NCI-H510A treated with DMSO at 0.1 percent for 48 hours (cell line): ENCODE measurements around the gene AWAT2.
"Not testable (repeated sequence)": the region's sequence is repeated elsewhere in the genome, so short reads cannot be mapped to it uniquely, and the experiment has no call there.

Experiments used
- DNase-seq: peaks from one replicate; lab custom pipeline; 2025; lab: John Stamatoyannopoulos, UW

Gene AWAT2

GRCh38 chrX:70001269-70001668 lies 48.5 kb downstream of the AWAT2 start:
- no peak for DNase-seq

- DNase-seq: not testable (repeated sequence)
Measured at GRCh38 chrX:69998299-69998698, 51.4 kb downstream of the AWAT2 start.

GRCh38 chrX:69996113-69996468 lies 53.6 kb downstream of the AWAT2 start:
- no peak for DNase-seq

- no peak for DNase-seq
Measured at GRCh38 chrX:69995362-69996112, 54.2 kb downstream of the AWAT2 start.

- no peak for DNase-seq
Measured at GRCh38 chrX:69993494-69993893, 56.2 kb downstream of the AWAT2 start.

- no peak for DNase-seq
Measured at GRCh38 chrX:69991685-69992084, 58.1 kb downstream of the AWAT2 start.
